Measurements from ENCODE around the gene TFF1.
A peak's percentile ranks its signal among the peaks of the same experiment; 100 is the strongest.

The TFF1 gene

GRCh38 chr21:42314616-42315295 lies 51.6 kb downstream of the TFF1 start:
- DNase-seq, result no peak

- DNase-seq, result peak; percentile 68
Observed at GRCh38 chr21:42313501-42313969, 52.8 kb downstream of the TFF1 start.

- peak; percentile 60 for DNase-seq
Observed at GRCh38 chr21:42312626-42313104, 53.7 kb downstream of the TFF1 start.

All from NCI-H1092 treated with DMSO at 0.1 percent for 48 hours (cell line).